WI38 (cell line): ENCODE results near the gene TPST1.
"Not testable (repeated sequence)": the region's sequence is repeated elsewhere in the genome, so short reads cannot be mapped to it uniquely, and the experiment has no call there.

Experiments
- H3K4me3 ChIP-seq: 2 replicates; pipeline ENCODE4 v1.5.1; 2011; ENCODE audit warnings: low read depth, mild to moderate bottlenecking, control low read depth, low read length
- TF ChIP-seq, protein P1 (sequence below): IDR thresholded peaks from 2 replicates; pipeline ENCODE4 v1.5.1; 2012; ENCODE audit warnings: low read depth, mild to moderate bottlenecking, control low read depth, low read length

TPST1 gene

DNA sequence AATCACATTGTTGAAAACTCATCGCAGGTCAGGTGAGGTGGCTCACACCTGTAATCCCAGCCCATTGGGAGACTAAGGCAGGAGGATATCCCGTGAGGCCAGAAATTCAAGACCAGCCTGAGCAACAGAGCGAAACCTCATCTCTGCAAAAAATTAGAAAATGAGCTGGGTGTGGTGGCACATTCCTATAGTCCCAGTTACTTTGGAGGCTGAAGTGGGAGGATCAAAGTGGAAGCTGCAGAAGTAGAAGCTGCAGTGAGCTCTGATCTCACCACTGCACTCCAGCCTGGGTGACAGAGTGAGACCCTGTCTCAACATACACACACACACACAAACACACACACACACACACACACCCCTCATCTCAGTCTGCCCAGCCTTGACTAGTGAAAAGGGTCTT lies 190.9 kb downstream of the TPST1 start:
- H3K4me3 ChIP-seq: not testable (repeated sequence)

DNA sequence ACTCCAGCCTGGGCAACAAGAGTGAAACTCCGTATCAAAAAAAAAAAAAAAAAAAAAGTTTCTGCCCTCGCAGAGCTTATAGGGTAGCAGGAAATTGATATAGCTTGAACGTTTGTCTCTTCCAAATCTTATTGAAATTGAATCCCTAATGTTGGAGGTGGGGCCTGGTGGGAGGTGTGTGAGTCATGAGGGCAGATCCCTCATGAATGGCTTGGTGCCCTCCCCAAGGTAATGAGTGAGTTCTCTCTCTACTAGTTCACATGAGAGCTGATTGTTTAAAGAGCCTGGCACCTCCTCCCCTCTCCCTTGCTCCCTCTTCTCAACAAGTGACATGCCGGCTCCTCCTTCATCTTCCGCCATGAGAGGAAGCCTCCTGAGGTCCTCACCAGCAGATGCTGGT lies 193.7 kb downstream of the TPST1 start:
- not testable (repeated sequence) for H3K4me3 ChIP-seq

DNA sequence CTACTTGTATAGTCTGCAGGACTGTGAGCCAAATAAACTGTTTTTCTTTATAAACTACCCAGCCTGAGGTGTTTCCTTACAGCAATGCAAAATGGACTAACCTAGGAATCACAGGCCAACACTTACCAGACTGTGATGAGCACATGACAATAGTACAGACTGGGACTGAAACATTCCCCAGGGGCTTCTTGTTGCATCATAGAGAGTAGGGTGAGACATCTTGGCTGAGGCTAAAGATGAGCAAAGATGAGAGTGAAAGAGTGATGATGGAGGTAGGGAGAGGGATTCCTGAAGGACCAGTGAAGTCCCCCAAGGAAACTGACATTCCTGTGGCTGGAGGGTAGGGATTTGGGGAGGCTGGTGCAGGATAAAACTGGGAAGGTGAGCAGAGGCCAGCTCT lies 194.4 kb downstream of the TPST1 start:
- H3K4me3 ChIP-seq: no peak overlapping the region
- TF ChIP-seq, protein P1, sequence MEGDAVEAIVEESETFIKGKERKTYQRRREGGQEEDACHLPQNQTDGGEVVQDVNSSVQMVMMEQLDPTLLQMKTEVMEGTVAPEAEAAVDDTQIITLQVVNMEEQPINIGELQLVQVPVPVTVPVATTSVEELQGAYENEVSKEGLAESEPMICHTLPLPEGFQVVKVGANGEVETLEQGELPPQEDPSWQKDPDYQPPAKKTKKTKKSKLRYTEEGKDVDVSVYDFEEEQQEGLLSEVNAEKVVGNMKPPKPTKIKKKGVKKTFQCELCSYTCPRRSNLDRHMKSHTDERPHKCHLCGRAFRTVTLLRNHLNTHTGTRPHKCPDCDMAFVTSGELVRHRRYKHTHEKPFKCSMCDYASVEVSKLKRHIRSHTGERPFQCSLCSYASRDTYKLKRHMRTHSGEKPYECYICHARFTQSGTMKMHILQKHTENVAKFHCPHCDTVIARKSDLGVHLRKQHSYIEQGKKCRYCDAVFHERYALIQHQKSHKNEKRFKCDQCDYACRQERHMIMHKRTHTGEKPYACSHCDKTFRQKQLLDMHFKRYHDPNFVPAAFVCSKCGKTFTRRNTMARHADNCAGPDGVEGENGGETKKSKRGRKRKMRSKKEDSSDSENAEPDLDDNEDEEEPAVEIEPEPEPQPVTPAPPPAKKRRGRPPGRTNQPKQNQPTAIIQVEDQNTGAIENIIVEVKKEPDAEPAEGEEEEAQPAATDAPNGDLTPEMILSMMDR: no peak

DNA sequence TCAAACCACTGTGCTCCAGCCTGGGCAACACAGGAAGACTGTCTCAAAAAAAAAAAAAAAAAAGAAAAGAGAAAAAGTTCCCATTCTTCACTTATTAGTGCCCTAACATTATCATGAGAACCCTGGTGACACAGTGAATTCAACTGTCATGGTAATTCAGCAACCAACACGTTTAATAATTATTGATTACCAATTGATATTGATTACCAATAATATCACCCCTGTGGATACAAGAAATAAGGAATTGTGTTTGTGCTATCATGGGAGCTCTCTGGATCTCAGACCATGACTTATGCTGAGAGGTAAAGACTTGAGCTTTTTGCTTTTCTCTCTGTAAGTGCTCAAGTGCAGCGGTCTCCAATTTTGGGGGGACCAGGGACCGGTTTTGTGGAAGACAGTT lies 195.3 kb downstream of the TPST1 start:
- no peak overlapping the region for H3K4me3 ChIP-seq
- TF ChIP-seq, protein P1: no peak

DNA sequence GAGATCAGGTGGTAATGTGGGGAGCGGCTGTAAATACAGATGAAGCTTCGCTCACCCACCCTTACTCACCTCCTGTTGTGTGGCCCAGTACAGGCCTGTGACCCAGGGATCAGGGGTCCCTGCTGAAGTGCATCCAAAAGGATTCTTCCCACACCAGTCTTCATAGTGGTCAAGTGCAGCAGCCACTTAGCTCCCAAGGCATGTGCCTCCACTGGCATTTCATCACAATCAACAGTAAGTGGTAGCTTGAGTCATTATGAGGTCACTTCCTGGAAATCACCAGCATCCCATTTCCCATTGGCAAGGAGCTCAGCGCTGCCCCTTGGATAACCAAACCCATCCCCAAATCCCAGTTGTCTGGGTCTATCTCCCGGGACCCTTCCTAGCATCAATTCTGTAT lies 196.0 kb downstream of the TPST1 start:
- not testable (repeated sequence) for H3K4me3 ChIP-seq

DNA sequence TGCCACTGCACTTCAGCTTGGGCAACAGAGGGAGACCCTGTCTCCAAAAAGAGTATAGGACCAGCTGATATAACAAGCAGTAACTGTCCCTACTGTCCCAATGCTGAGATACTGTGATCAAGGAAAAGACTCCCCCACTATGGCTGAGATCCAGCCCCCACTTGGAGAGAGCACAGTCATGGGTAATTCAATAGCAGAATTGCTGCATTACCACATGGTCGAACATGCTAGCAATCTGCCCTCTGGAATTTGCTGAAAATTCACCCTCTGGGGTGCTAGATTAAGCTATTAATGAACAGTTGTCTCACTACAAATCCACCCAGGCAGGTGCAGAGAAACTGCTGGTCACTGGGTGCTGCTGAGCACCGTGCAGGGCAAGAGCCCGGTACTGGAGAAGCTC lies 196.8 kb downstream of the TPST1 start:
- H3K4me3 ChIP-seq: not testable (repeated sequence)

DNA sequence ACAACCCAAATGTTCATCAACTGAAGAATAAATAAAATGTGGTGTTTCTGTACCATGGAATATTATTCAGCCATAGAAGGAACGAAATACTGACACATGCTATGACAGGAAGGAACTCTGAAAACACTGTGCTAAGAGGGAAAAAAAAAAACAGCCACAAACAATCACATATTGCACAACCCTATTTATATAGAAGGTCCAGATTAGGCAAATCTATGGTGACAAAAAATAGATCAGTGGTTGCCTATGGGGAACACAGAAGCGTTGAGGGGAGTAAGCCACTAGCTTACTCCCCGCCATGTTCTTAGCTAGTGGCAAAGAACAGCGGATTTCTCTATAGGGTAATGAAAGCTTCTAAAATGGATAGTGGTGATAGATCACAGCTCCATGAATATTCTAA lies 198.4 kb downstream of the TPST1 start:
- TF ChIP-seq, protein P1: no peak

DNA sequence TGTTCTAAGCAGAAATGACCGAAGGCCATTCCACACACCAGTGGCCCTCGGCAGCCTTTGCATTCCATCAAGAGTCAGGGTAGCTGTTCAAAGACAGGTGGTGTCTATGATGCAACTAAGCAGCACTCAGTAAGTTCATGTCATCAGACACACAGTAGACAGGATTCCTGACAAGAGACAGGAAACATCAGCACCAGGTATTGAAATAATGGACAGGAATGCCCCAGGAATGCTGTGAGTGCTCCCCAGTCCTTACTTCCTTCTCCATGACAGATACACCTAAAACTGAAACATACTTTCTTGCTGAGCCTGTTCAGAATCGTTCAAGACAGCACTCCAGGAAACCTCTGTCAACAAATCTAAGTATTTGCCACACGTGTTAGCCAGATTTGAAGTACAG lies 204.4 kb downstream of the TPST1 start:
- TF ChIP-seq, protein P1: no peak
- no peak overlapping the region for H3K4me3 ChIP-seq

More for the DNA sequence above, 198.4 kb downstream of the TPST1 start:
- H3K4me3 ChIP-seq: no peak overlapping the region
